Gastroesophageal sphincter (tissue), 3 donors: ENCODE results near the gene GLUL.

Experiments used
- POLR2AphosphoS5 ChIP-seq: sonication (generic); formaldehyde crosslinking; IDR thresholded peaks from one replicate; pipeline ENCODE4 v1.6.1; 2017; ENCODE audit warnings: antibody characterized with exemption
- TF ChIP-seq, protein P1 (sequence below), 4 experiments: fragments of 200-600 bp in 2 of 4; fragments of 450-650 bp in 2 of 4; sonication (generic) in 1 of 4; IDR thresholded peaks; one replicate each; pipeline ENCODE4 v1.5.1; 2017 to 2019; ENCODE audit warnings: antibody characterized with exemption in 4 of 4, mild to moderate bottlenecking in 2 of 4, moderate library complexity in 2 of 4

DNA sequence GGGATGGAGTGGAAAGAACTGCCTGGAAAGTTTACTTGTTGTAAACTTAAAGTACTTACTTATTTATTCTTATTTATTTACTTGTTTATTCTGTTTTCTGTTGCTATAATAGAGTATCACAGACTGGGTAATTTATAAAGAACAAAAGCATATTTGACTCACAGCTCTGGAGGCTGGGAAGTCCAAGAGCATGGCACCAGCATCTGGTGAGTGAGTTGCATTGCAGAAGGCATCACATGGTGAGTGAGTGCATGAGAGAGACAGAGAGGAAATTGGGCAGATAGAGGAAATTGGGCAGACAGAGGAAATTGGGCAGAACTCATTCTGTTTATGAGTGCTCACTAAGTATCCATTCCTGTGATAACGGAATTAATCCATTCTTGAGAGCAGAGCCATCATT is 46.7 kb upstream of the GLUL start:
- TF ChIP-seq, protein P1, sequence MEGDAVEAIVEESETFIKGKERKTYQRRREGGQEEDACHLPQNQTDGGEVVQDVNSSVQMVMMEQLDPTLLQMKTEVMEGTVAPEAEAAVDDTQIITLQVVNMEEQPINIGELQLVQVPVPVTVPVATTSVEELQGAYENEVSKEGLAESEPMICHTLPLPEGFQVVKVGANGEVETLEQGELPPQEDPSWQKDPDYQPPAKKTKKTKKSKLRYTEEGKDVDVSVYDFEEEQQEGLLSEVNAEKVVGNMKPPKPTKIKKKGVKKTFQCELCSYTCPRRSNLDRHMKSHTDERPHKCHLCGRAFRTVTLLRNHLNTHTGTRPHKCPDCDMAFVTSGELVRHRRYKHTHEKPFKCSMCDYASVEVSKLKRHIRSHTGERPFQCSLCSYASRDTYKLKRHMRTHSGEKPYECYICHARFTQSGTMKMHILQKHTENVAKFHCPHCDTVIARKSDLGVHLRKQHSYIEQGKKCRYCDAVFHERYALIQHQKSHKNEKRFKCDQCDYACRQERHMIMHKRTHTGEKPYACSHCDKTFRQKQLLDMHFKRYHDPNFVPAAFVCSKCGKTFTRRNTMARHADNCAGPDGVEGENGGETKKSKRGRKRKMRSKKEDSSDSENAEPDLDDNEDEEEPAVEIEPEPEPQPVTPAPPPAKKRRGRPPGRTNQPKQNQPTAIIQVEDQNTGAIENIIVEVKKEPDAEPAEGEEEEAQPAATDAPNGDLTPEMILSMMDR (IDR thresholded peaks at IDR 0.05), result no peak
- TF ChIP-seq POLR2AphosphoS5, result no peak
